CD1c-positive myeloid dendritic cell (primary cell): ENCODE data around the gene GLS.
"Not testable (repeated sequence)": the region's sequence is repeated elsewhere in the genome, so short reads cannot be mapped to it uniquely, and the experiment has no call there.

Experiments used
- DNase-seq: peaks from one replicate; pipeline ENCODE4 v3.0.0-alpha.2; 2016; ENCODE audit errors: extremely low spot score

GLS gene

GRCh38 chr2:190856985-190857384, 23.6 kb upstream of the GLS start:
- no peak for DNase-seq

- no peak for DNase-seq
Observed at GRCh38 chr2:190858817-190859216, 21.8 kb upstream of the GLS start.

- no peak for DNase-seq
Observed at GRCh38 chr2:190859347-190860297, 21.0 kb upstream of the GLS start.

- DNase-seq, result no peak
Observed at GRCh38 chr2:190860985-190861680, 19.5 kb upstream of the GLS start.

GRCh38 chr2:190862128-190862527, 18.5 kb upstream of the GLS start:
- DNase-seq, result not testable (repeated sequence)

GRCh38 chr2:190862571-190862991, 18.0 kb upstream of the GLS start:
- DNase-seq, result no peak

- no peak for DNase-seq
Observed at GRCh38 chr2:190863946-190864345, 16.7 kb upstream of the GLS start.

- DNase-seq, result no peak
Observed at GRCh38 chr2:190864375-190864774, 16.2 kb upstream of the GLS start.

- DNase-seq, result no peak
Observed at GRCh38 chr2:190867212-190867611, 13.4 kb upstream of the GLS start.

GRCh38 chr2:190867832-190868231, 12.8 kb upstream of the GLS start:
- DNase-seq, result no peak

- no peak for DNase-seq
Observed at GRCh38 chr2:190869721-190870120, 10.9 kb upstream of the GLS start.

- DNase-seq, result not testable (repeated sequence)
Observed at GRCh38 chr2:190873451-190873850, 7.2 kb upstream of the GLS start.

- no peak for DNase-seq
Observed at GRCh38 chr2:190875891-190876290, 4.7 kb upstream of the GLS start.

- DNase-seq, result no peak
Observed at GRCh38 chr2:190876631-190877030, 4.0 kb upstream of the GLS start.

GRCh38 chr2:190877436-190877835, 3.2 kb upstream of the GLS start:
- peak; percentile 27 for DNase-seq

- no peak for DNase-seq
Observed at GRCh38 chr2:190879474-190880377, 895 bp upstream of the GLS start.

- no peak for DNase-seq
Observed at GRCh38 chr2:190881084-190881597, 520 bp downstream of the GLS start.

GRCh38 chr2:190881598-190882410, 1.2 kb downstream of the GLS start:
- peak; percentile 78 for DNase-seq

GRCh38 chr2:190882411-190882766, 1.8 kb downstream of the GLS start:
- peak; percentile 75 for DNase-seq

GRCh38 chr2:190882856-190883582, 2.4 kb downstream of the GLS start:
- peak; percentile 57 for DNase-seq
